ENCODE results near the gene P3H4.

Gene P3H4

DNA sequence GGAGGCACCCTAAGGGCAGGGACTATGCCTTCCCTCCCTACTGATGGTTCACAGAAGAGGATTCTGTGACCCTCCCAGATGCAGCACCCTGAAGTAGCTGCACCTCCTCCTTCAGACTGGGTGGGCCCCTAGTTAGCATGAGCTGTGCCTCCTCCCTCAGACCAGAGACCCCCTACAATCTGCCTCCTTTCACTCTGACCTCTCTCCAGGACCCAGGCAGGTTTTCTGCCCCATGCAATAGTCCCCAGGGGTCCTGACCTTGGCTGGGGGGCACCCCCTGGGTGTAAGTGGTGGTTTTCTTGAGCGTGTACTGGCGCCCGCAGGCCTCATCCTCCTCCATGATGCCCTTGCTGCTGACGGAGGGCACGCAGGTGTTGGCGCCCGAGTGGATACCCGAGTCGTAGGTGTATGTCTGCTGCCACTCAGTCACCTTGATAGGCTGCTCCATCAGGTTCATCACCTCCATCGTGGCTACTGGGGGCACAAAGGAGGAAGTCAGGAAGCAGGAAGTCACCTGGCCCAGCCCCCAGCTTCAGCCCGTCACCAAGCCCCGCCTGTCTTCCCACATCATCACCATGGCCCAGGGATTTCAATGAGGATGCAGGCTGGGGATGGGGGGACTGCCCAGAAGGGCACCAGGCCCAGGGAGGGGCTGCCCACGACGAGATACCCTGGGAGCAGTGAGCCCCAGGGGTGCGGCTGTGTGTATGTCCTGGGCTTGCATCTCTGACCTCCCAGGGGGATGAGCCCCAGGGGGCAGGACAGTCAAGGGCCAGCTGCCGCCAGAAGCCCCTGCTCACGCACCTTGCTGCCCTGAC, 40.2 kb downstream of the P3H4 start:
- no peak for DNase-seq (ENCODE audit: low read depth in 2 of 2)

- DNase-seq (ENCODE audit: low read depth in 2 of 2) = no peak
Observed at GRCh38 chr17:41769985-41770384, 41.8 kb downstream of the P3H4 start.

GRCh38 chr17:41769346-41769862, 42.3 kb downstream of the P3H4 start:
- DNase-seq (ENCODE audit: low read depth in 2 of 2) = no peak

DNA sequence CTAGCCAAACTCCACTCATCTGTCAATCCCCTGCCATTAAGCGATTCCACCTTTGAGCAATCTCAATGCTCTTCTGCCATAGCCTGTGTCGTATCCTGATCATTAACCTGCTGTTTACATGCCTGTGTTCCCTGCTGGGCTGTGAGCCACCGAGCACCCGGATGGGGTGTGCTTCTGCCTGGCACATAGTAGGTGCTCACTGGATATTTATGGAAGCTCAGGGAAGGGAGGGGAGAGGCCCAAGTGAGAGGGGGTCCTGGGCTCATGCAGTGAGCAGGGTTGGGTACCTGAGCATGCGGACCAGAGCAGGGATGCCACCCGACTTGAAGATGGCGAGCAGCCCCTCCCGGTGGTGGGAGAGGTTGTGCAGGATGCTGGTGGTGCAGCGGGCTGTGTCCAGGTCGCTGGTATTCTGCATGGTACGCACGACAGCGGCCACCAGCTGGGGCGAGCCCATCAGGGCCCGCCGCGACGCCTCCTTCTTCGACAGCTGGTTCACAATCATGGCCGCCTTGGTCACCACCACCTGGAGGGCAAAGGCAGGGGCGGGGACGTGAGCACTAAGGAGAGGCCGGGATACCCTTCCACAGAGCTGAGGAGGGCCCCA, 43.0 kb downstream of the P3H4 start:
- no peak for DNase-seq (ENCODE audit: low read depth in 2 of 2)

GRCh38 chr17:41767324-41768042, 44.3 kb downstream of the P3H4 start:
- DNase-seq (ENCODE audit: low read depth in 2 of 2) = no peak

DNA sequence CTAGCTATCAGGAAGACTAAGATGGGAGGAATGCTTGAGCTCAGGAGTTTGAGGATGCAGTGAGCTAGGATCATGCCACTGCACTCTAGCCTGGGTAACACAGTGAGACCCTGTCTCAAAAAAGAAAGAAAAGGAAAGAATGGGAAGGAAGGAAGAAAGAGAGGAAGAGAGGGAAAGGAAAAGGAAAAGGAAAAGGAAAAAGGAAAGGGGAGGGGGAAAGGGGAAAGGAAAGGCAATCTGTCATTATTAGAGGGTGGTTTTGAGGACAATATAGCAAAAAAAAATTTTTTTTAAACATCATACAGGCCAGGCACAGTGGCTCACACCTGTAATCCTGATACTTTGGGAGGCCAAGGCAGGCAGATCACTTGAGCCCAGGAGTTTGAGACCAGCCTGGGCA, 45.6 kb downstream of the P3H4 start:
- DNase-seq (ENCODE audit: low read depth in 2 of 2) = no peak

DNA sequence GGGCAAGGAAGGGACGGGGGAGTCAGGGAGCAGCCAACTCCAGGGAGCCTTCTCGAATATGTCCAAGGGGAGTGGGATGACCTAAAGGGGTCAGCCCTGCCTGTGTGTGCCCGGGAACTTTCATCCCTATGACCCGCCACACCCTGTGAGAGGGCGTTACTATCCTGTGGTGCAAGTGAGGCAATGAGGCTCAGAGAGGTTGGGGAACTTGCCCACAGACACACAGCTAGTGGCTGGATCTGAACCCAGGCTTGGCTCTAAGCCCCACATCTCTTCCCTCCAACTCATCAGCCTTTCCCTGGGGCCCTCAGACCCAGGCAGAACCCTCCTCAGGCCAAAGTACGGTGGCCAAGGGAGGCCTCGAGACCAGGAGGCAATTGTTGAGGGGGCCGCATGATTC, 48.4 kb downstream of the P3H4 start:
- DNase-seq (ENCODE audit: low read depth in 2 of 2) = no peak

DNA sequence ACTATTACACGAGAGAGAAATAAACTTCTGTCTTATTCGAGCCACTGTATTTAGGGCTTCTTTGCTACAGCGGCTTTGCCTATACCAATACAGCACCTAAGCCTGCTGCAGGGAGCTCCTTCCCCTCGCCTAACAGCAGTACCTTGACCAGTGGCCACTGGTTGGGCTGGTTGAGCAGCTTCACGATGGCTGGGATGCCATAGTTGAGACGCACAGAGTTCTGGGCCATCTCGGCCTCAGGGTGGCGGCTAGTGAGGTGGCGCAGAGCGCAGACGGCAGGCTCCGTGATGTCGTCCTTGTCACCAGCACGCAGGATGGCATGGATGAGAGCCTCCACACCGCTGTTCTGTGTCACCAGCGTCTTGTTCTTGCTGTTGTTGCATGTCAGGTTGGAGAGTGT, 48.9 kb downstream of the P3H4 start:
- no peak for DNase-seq (ENCODE audit: low read depth in 2 of 2)

- DNase-seq (ENCODE audit: low read depth in 2 of 2) = no peak
Observed at GRCh38 chr17:41762391-41762790, 49.4 kb downstream of the P3H4 start.

- no peak for DNase-seq (ENCODE audit: low read depth in 2 of 2)
Observed at GRCh38 chr17:41760878-41761277, 50.9 kb downstream of the P3H4 start.

- no peak for DNase-seq (ENCODE audit: low read depth in 2 of 2)
Observed at GRCh38 chr17:41758601-41759000, 53.1 kb downstream of the P3H4 start.

GRCh38 chr17:41754066-41754465, 57.7 kb downstream of the P3H4 start:
- no peak for DNase-seq (ENCODE audit: low read depth in 2 of 2)
